M059J (cell line): ENCODE results near the gene RSRP1. TPM values are rescaled to one million over a fixed set of nuclear protein-coding genes. Genes with fewer than 3 reads are reported as not detected.
"Not testable (repeated sequence)": the region's sequence is repeated elsewhere in the genome, so short reads cannot be mapped to it uniquely, and the experiment has no call there.

ENCODE experiments used
- DNase-seq: peaks from one replicate; pipeline ENCODE4 v3.0.0-alpha.2; 2012; ENCODE audit warnings: low read depth
- total RNA-seq: library from RNA; depleted of rRNA; stranded (reverse); fragments of >200 nt; shearing (Covaris generic); gene quantifications from 2 replicates; pipeline ENCODE4 v1.2.3, GENCODE V29; 2014

RSRP1 gene
- total RNA-seq, 1 experiment from 2014 or later, result 33.6 TPM

- DNase-seq, result no peak
Measured at GRCh38 chr1:25256578-25256965, 9.3 kb upstream of the RSRP1 start.

DNA sequence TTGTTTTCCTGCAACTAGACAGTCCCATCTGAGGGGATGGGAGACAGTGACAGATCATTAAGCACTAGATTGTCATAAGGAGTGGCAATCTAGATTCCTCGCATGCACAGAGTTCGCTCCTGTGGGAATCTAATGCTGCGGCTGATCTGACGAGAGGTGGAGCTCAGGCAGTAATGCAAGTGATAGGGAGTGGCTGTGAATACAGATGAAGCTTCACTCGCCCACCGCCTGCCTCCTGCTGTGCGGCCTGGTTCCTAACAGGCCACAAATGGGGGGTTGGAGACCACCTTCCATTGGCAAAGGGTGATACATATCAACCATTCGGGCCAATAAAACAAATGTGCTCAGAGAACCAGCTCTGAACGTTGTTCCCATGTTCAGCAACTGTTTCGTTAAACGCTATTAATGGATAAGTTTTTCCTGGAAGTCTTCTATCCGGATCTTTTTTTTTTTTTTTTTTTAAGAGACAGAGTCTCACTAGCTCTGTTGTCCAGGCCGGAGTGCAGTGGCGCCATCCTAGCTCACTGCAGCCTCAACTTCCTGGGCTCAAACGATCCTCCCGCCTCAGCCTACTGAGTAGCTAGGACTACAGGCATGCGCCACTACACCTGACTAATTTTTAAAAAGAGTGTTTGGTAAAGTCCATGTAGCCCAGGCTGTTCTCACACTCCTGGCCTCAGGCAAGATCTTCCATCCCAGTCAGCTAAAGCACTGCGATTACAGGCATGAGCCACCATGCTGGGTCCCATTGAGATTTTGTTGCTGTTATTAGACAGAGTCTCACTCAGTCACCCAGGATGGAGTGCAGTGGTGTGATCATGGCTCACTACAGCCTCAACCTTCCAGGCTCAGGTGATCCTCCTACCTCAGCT is 8.7 kb upstream of the RSRP1 start:
- DNase-seq, result no peak

DNA sequence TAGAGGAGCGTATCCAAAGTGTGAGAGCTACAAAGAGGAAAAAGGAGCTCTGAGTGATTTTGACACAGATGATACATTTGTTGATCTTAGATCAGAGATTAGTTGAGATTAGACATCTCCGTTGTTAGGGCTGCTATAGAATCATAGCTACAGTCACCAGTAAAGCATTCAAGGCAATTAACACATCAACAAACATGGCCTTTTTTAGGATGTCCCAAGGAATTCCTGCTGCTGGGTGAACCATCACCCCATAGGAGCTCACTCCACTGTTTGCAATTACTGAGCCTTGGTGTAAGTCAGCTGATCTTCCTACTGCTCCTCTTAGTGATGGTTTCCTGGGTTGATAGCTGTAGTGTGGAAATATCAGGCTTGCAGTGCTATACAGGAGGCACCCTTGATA is 6.7 kb upstream of the RSRP1 start:
- peak; percentile 90 for DNase-seq

GRCh38 chr1:25247829-25248754 is 838 bp upstream of the RSRP1 start:
- DNase-seq, result no peak

DNA sequence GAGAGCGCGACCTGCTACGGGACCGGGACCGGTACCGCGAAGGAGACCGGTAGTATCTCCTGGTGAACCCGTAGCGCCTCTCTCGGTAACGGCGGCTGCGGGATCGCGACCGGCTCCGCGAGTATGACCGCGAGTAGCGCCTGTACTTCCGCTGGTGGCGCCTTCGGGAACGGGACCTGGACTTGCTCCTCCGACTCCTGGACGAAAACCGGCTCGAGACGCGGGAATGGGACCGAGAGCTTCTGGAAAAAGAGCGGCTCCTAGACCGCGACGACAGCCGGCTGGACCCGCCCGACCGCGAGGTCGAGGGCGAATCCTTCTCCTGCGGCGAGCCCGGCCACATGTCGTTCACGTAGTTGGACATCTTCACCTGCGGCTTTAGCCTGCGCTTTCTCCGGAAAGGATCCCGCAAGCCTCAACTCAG is 642 bp downstream of the RSRP1 start:
- peak; percentile 37 for DNase-seq

GRCh38 chr1:25245809-25246599 is 1.2 kb downstream of the RSRP1 start:
- DNase-seq, result peak; percentile 42

DNA sequence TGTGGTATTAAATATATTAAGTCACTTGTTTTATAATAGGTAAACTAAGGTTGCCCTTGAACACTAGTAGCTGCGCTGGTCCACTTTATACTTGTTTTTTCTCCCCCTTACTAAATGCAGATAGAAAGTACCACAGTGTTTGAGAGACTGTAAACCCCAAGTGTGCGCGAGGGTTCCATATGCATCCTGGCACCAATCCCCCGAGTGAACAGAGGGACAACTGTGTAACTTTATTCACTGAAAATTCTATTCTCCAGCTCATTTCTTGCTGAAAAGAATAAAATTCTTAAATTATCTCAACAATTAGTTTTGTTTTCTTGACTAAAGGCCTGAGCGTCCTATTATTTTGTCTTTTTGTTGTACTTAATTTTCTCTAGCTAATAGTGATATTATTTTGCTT is 1.9 kb downstream of the RSRP1 start:
- no peak for DNase-seq

DNA sequence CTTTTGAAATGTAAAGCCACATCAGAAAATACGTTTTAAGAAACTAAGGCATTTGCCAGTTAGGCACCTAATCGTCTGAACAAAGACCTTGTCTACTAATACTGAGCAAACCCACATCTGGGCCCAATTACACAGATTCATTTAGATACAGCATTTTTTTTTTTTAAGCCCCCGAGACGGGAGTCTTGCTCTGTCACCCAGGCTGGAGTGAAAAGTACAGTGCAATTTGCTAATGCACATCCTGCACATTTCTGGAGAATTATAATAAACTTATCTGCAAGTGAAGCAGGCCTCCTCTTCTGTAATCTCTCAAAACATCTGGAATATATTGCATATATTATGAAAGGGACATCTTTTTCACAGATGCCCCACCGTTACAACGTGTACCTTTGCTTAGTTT is 3.3 kb downstream of the RSRP1 start:
- no peak for DNase-seq

DNA sequence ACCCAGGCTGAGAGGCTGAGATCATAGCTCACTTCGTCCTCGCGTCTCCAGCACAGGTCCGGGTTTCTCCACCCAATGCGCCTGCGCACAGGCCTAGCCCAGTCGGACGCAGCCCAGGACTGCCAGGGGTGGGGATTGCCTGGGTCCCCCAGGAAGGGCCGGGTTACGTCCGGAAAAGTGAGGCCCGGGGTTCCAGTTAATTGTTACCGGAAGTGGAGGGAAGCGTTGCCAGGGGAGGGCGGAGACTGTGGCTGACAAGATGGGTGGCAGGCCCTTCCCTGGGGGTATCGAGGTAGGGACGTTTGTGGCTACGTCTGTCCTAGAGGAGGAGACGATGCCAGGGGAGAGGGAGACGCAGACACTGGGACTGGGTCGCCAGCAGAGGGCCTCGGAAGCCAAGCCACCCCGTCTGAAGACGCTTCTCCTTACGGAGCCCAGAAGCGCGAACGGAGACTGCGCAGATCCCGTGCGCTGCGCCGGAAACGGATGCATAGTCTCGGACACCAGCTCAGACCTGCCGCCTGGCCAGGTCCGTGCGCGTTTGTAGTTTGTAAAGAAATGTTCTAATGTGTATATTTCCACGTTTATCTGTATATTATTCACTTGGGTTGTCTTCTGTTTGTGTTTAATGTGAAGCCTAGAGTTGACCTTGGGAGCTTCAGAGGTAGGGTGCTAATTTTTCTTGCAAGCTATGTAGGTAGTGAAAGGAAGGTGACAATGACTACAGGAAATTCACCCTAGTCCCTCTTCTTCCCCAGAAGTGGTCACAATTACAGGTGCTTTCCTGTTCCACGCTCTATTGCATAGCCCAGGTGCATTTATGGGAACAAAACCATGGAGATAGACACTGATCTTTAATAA is 7.3 kb downstream of the RSRP1 start:
- DNase-seq, result peak; percentile 84

DNA sequence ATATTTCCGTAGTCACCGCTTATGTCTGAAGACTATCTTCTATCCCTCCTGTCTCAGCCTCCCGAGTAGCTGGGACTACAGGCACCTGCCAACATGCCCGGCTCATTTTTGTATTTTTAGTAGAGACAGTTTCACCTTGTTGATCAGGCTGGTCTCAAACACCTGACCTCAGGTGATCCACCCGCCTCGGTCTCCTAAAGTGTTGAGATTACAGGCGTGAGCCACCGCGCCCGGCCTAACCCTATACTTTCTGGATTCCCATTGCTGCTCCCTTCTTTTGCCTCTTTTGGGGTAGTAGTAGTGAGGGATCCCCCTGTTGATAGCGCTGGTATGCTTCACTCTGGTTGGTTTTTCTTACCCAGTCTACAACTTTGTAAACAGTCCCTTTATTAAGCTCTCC is 9.2 kb downstream of the RSRP1 start:
- no peak for DNase-seq

DNA sequence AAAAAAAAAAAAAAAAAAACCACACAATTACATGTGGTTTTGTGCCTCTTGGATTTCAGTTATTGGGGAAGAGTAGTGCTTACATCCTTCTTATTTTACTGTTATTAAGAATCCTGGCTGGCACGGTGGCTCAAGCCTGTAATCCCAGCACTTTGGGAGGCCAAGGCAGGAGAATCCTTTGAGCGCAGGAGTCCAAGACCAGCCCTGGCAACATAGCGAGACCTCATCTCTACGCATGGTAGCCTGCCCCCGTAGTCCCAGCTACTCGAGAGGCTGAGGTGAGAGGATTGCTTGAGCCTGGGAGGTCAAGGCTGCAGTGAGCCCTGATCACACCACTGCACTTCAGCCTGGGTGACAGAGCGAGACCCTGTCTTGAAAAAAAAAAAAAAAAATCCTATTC is 11.0 kb downstream of the RSRP1 start:
- DNase-seq, result not testable (repeated sequence)

DNA sequence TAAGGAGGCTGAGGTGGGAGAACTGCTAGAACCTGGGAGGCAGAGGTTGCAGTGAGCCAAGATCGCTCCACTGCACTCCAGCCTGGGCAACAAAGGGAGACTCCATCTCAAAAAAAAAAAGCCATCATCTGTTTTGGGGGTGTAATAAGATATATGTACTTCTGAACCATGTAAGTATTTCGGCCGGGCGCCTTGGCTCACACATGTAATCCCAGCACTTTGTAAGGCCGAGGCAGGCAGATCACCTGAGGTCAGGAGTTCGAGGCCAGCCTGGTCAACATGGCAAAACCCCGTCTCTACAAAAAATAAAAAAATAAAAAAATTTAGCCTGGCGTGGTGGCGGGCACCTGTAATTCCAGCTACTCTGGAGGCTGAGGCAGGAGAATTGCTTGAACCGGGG is 11.8 kb downstream of the RSRP1 start:
- DNase-seq, result not testable (repeated sequence)

GRCh38 chr1:25232866-25233784 is 14.1 kb downstream of the RSRP1 start:
- DNase-seq, result peak; percentile 81

- DNase-seq, result peak; percentile 91
Measured at GRCh38 chr1:25232027-25232865, 15.0 kb downstream of the RSRP1 start, which contains the start of gene SYF2. Gene SYF2 (minus strand): TSS chr1:25232502. CDS start chr1:25232467, 35 bp downstream.

- no peak for DNase-seq
Measured at GRCh38 chr1:25223471-25223870, 23.8 kb downstream of the RSRP1 start.

GRCh38 chr1:25222606-25223005 is 24.6 kb downstream of the RSRP1 start:
- DNase-seq, result no peak

- DNase-seq, result no peak
Measured at GRCh38 chr1:25220666-25221065, 26.6 kb downstream of the RSRP1 start.

DNA sequence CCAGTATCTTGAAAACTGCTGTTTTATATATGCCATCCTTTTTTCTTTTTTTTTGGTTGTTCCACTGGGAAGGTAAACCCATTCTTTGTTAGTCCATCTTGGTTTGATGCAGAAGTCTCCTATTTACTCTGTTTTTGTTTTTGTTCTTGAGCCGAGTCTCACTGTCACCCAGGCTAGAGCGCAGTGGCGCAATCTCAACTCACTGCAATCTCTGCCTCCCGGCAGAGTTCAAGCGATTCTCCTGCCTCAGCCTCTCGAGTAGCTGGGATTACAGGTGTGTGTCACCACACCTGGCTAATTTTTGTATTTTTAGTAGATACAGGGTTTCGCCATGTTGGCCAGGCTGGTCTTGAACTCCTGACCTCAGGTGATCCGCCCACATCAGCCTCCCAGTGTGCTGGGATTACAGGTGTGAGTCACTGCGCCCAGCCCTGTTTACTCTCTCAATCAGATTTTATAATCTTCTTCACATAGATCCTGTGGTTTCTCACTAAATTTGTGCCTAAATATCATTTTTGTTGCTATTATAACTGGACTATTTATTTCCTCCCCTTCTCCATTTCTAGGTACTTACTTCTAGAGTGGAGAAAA is 27.5 kb downstream of the RSRP1 start:
- DNase-seq, result no peak
